WTC11 (cell line): ENCODE measurements around the gene MRTFA. TPM values are rescaled to one million over a fixed set of nuclear protein-coding genes. Genes with fewer than 3 reads are reported as not detected.

Experiments used
- ARID4B ChIP-seq: sonication (generic); formaldehyde crosslinking; IDR thresholded peaks from 2 replicates; pipeline ENCODE4 v1.8.0; 2023; ENCODE audit warnings: missing genetic modification reagents, mild to moderate bottlenecking, borderline replicate concordance
- ATF2 ChIP-seq: sonication (generic); formaldehyde crosslinking; IDR thresholded peaks from 2 replicates; pipeline ENCODE4 v1.8.1; 2022; ENCODE audit warnings: low read depth, missing genetic modification reagents, borderline replicate concordance
- CREM ChIP-seq: sonication (generic); formaldehyde crosslinking; IDR thresholded peaks from 2 replicates; pipeline ENCODE4 v1.8.1; 2022; ENCODE audit warnings: mild to moderate bottlenecking, missing genetic modification reagents, moderate library complexity
- CTCF ChIP-seq: fragments of 200-600 bp; IDR thresholded peaks from 2 replicates; pipeline ENCODE4 v1.8.0; 2022; ENCODE audit warnings: antibody characterized with exemption
- ETV6 ChIP-seq: sonication (generic); formaldehyde crosslinking; IDR thresholded peaks from 2 replicates; pipeline ENCODE4 v1.8.1; 2022; ENCODE audit warnings: mild to moderate bottlenecking, missing genetic modification reagents
- GABPB1 ChIP-seq: sonication (generic); formaldehyde crosslinking; IDR thresholded peaks from 2 replicates; pipeline ENCODE4 v1.8.1; 2023; ENCODE audit warnings: mild to moderate bottlenecking, missing genetic modification reagents
- GRHL2 ChIP-seq: fragments of 250-450 bp; sonication (Bioruptor Pico); IDR thresholded peaks from 2 replicates; pipeline ENCODE4 v1.8.0; 2022; ENCODE audit warnings: mild to moderate bottlenecking, moderate library complexity; ENCODE audit not compliant: insufficient replicate concordance, severe bottlenecking
- GTF2I ChIP-seq: fragments of 250-450 bp; sonication (Bioruptor Pico); conservative IDR thresholded peaks from 2 replicates; pipeline ENCODE4 v1.4.0; 2021; ENCODE audit warnings: mild to moderate bottlenecking
- JUN ChIP-seq: sonication (generic); formaldehyde crosslinking; IDR thresholded peaks from 2 replicates; pipeline ENCODE4 v1.8.0; 2023; ENCODE audit warnings: mild to moderate bottlenecking, missing genetic modification reagents
- MXD4 ChIP-seq: fragments of 250-450 bp; sonication (Bioruptor Pico); IDR thresholded peaks from 2 replicates; pipeline ENCODE4 v1.8.0; 2021; ENCODE audit warnings: mild to moderate bottlenecking, moderate library complexity, borderline replicate concordance
- PRDM15 ChIP-seq: sonication (generic); formaldehyde crosslinking; IDR thresholded peaks from 2 replicates; pipeline ENCODE4 v1.8.0; 2022; ENCODE audit warnings: missing genetic modification reagents
- SMAD4 ChIP-seq: sonication (generic); formaldehyde crosslinking; IDR thresholded peaks from 2 replicates; pipeline ENCODE4 v1.8.0; 2022; ENCODE audit warnings: mild to moderate bottlenecking, missing genetic modification reagents
- TEAD1 ChIP-seq: sonication (generic); formaldehyde crosslinking; IDR thresholded peaks from 2 replicates; pipeline ENCODE4 v1.8.0; 2022; ENCODE audit warnings: mild to moderate bottlenecking, missing genetic modification reagents
- USF1 ChIP-seq: sonication (generic); formaldehyde crosslinking; IDR thresholded peaks from 2 replicates; pipeline ENCODE4 v1.8.0; 2022; ENCODE audit warnings: mild to moderate bottlenecking, missing genetic modification reagents
- ZNF121 ChIP-seq: sonication (generic); formaldehyde crosslinking; IDR thresholded peaks from 2 replicates; pipeline ENCODE4 v1.8.0; 2023; ENCODE audit warnings: missing genetic modification reagents
- ZNF317 ChIP-seq: sonication (generic); formaldehyde crosslinking; IDR thresholded peaks from 2 replicates; pipeline ENCODE4 v1.8.1; 2023; ENCODE audit warnings: low read depth, mild to moderate bottlenecking, moderate library complexity, missing genetic modification reagents, borderline replicate concordance
- total RNA-seq: library from RNA; stranded (reverse); gene quantifications from 3 replicates; pipeline ENCODE4 v1.2.3, GENCODE V29; 2021
- TF ChIP-seq, protein P1 (sequence below): sonication (generic); formaldehyde crosslinking; IDR thresholded peaks from 2 replicates; pipeline ENCODE4 v1.8.1; 2023; ENCODE audit warnings: mild to moderate bottlenecking, missing genetic modification reagents, moderate library complexity
- TF ChIP-seq, protein P2 (sequence below): sonication (generic); formaldehyde crosslinking; IDR thresholded peaks from 2 replicates; pipeline ENCODE4 v1.8.1; 2022; ENCODE audit warnings: mild to moderate bottlenecking, moderate library complexity, missing genetic modification reagents
- TF ChIP-seq, protein P3 (sequence below): sonication (generic); formaldehyde crosslinking; conservative IDR thresholded peaks from 2 replicates; pipeline ENCODE4 v1.8.1; 2023; ENCODE audit warnings: mild to moderate bottlenecking, low read depth, missing genetic modification reagents, moderate library complexity

The MRTFA gene
- total RNA-seq, 1 experiment from 2014 or later: 48.4 TPM

- TF ChIP-seq ARID4B: peak; percentile 85; the same call in 1 of the 2 replicates
- TF ChIP-seq ATF2: no peak
- TF ChIP-seq, protein P1, sequence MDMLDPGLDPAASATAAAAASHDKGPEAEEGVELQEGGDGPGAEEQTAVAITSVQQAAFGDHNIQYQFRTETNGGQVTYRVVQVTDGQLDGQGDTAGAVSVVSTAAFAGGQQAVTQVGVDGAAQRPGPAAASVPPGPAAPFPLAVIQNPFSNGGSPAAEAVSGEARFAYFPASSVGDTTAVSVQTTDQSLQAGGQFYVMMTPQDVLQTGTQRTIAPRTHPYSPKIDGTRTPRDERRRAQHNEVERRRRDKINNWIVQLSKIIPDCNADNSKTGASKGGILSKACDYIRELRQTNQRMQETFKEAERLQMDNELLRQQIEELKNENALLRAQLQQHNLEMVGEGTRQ (CRISPR knock-in tag): no peak
- TF ChIP-seq CTCF: no peak
- TF ChIP-seq SMAD4 (CRISPR knock-in tag): 0 out of 2 replicates have a peak, but pooled peaks have one; percentile 52
- peak; percentile 60; the same call in 1 of the 2 replicates for TF ChIP-seq ZNF317 (CRISPR knock-in tag)
- TF ChIP-seq GTF2I (CRISPR knock-in tag): no peak
- no peak for TF ChIP-seq GRHL2
- TF ChIP-seq TEAD1: peak; percentile 91
- TF ChIP-seq, protein P2, sequence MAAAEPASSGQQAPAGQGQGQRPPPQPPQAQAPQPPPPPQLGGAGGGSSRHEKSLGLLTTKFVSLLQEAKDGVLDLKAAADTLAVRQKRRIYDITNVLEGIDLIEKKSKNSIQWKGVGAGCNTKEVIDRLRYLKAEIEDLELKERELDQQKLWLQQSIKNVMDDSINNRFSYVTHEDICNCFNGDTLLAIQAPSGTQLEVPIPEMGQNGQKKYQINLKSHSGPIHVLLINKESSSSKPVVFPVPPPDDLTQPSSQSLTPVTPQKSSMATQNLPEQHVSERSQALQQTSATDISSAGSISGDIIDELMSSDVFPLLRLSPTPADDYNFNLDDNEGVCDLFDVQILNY (CRISPR knock-in tag): peak; percentile 44; the same call in 1 of the 2 replicates
- TF ChIP-seq JUN (CRISPR knock-in tag): peak; percentile 94
- TF ChIP-seq, protein P3, sequence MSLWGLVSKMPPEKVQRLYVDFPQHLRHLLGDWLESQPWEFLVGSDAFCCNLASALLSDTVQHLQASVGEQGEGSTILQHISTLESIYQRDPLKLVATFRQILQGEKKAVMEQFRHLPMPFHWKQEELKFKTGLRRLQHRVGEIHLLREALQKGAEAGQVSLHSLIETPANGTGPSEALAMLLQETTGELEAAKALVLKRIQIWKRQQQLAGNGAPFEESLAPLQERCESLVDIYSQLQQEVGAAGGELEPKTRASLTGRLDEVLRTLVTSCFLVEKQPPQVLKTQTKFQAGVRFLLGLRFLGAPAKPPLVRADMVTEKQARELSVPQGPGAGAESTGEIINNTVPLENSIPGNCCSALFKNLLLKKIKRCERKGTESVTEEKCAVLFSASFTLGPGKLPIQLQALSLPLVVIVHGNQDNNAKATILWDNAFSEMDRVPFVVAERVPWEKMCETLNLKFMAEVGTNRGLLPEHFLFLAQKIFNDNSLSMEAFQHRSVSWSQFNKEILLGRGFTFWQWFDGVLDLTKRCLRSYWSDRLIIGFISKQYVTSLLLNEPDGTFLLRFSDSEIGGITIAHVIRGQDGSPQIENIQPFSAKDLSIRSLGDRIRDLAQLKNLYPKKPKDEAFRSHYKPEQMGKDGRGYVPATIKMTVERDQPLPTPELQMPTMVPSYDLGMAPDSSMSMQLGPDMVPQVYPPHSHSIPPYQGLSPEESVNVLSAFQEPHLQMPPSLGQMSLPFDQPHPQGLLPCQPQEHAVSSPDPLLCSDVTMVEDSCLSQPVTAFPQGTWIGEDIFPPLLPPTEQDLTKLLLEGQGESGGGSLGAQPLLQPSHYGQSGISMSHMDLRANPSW (CRISPR knock-in tag): no peak
- TF ChIP-seq GABPB1 (CRISPR knock-in tag): peak; percentile 56; the same call in 1 of the 2 replicates
- peak; percentile 62; the same call in 1 of the 2 replicates for TF ChIP-seq CREM (CRISPR knock-in tag)
- no peak for TF ChIP-seq MXD4
- TF ChIP-seq ETV6: peak; percentile 72; the same call in 1 of the 2 replicates
- TF ChIP-seq USF1 (CRISPR knock-in tag): peak; percentile 45; the same call in 1 of the 2 replicates
- peak; percentile 90 for TF ChIP-seq ZNF121 (CRISPR knock-in tag)
- 0 out of 2 replicates have a peak, but pooled peaks have one; percentile 42 for TF ChIP-seq PRDM15 (CRISPR knock-in tag)
Observed at GRCh38 chr22:40636380-40637182, at the start of gene MRTFA (continued).
